Mesodermal cell (in vitro differentiated cells): ENCODE results near the gene CD22.
"Not testable (repeated sequence)": the region's sequence is repeated elsewhere in the genome, so short reads cannot be mapped to it uniquely, and the experiment has no call there.

Source experiments
- H3K27ac ChIP-seq: 2 replicates; pipeline ENCODE4 v1.7.0; 2013; ENCODE audit warnings: mild to moderate bottlenecking, low read depth, low read length, moderate library complexity; ENCODE audit not compliant: severe bottlenecking
- H3K36me3 ChIP-seq: 2 replicates; pipeline ENCODE4 v1.7.1; 2013; ENCODE audit warnings: mild to moderate bottlenecking, low read length, moderate library complexity; ENCODE audit not compliant: control insufficient read depth, insufficient read depth
- H3K4me1 ChIP-seq: one replicate; pipeline ENCODE4 v1.7.1; 2013; ENCODE audit warnings: mild to moderate bottlenecking, low read length; ENCODE audit not compliant: insufficient read depth, control insufficient read depth, poor library complexity, severe bottlenecking
- H3K4me3 ChIP-seq: 2 replicates; pipeline ENCODE4 v1.7.0; 2013; ENCODE audit warnings: low read length, control low read depth, mild to moderate bottlenecking; ENCODE audit not compliant: insufficient read depth, poor library complexity, severe bottlenecking; ENCODE audit errors: extremely low read depth
- H3K9me3 ChIP-seq: 2 replicates; pipeline ENCODE4 v1.7.1; 2013; ENCODE audit warnings: mild to moderate bottlenecking, low read length, moderate library complexity; ENCODE audit not compliant: control insufficient read depth
- WGBS, 2 experiments: methylation state at CpG; one replicate each; pipeline ENCODE4 v1.1.5; 2013; ENCODE audit warnings: missing lambda C conversion rate in 2 of 2; ENCODE audit not compliant: insufficient coverage in 2 of 2; 5-methylcytosine and 5-hydroxymethylcytosine counted together

The CD22 gene

DNA sequence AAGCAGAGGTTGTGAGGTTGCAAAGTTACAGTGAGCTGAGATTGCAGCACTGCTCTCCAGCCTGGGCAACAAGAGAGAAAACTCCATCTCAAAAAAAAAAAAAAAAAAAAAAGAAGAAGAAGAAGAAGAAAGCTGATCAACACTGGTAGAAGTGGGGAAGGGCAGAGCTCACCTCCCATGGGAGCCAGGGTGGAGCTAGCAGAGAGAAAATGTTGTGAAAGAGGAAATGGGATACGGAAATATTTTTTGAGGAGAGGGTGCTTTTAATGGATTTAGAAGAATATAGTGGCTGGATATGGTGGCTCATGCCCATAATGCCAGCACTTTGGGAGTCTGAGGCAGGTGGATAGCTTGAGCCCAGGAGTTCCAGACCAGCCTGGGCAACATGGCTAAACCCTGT lies 48.7 kb downstream of the CD22 start:
- no peaks in the 10 kb centered on the region for H3K9me3 ChIP-seq
- H3K4me3 ChIP-seq = no peak overlapping the region
- no peaks in the 10 kb centered on the region for H3K36me3 ChIP-seq
- no peaks in the 10 kb centered on the region for H3K4me1 ChIP-seq
- H3K27ac ChIP-seq = no peak overlapping the region
- 78 to 88% methylated on average over 1 of the region's 1 CpG for WGBS, 2 experiments

DNA sequence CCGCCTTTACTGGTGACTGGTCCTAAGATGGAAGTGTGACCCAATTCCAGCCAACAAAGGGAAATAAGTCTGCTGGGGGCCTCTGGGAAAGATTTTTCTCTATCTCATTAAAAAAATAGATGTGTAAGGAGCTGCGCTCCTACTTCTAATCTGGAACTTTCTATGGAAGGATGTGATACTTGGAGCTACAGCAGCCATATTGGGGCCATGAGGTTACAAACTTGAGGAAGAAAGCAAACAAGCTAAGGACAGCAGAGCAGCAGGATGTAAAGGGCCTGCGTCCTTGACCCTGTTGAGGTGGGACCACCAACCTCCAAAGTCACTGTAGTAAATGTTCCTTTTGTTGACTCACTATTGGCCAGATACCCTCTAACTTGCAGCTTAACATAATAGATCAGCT lies 49.4 kb downstream of the CD22 start:
- Histone ChIP-seq H3K27ac (no peak overlapping the region), H3K4me3 (no peak overlapping the region), H3K36me3 (no peaks in the 10 kb centered on the region), H3K9me3 (peaks cover 5% of the 10 kb centered on the region), H3K4me1 (no peaks in the 10 kb centered on the region)
- WGBS, 2 experiments = 93% methylated on average over 2 to 3 of the region's 3 CpGs

DNA sequence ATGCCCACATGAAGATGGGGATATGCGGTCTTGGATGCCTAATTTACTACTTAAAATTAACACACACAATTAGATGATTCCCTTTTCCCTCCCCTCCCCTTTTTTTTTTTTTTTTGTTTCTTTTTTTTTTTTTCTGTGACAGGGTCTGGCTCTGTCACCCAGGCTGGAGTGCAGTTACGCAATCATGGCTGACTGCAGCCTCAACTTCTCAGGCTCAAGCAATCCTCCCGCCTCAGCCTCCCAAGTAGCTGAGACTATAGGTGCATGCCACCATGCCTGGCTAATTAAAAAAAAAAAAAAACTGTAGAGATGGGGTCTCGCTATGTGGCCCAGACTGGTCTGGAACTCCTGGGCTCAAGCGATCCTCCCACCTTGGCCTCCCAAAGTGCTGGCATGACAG lies 50.6 kb downstream of the CD22 start:
- peaks cover 12% of the 10 kb centered on the region for H3K9me3 ChIP-seq
- not testable (repeated sequence) for H3K4me1 ChIP-seq, H3K36me3 ChIP-seq, H3K4me3 ChIP-seq, H3K27ac ChIP-seq
- 83 to 91% methylated on average over 3 to 4 of the region's 5 CpGs for WGBS, 2 experiments

DNA sequence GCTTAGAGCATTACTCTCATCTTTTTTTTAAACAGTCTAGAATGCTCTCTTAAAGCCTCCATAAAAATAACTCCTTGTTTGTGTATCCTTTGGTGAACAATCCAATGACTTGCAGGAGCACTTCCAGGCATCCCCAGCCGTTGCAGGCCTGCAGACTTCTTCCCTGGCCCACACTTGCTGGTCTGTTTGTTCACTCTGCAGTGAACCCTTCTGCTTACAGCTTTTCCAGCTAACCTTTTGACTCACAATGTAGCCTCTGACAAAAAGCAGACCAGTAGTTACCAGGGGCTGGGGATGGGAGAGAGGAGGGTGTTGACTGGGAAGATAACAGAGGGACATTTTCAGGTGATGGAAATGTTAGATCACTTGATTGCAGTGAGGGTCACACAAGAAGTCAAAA lies 51.0 kb downstream of the CD22 start:
- no peaks in the 10 kb centered on the region for H3K36me3 ChIP-seq
- peaks cover 16% of the 10 kb centered on the region for H3K9me3 ChIP-seq
- H3K4me3 ChIP-seq = no peak overlapping the region
- no peaks in the 10 kb centered on the region for H3K4me1 ChIP-seq
- H3K27ac ChIP-seq = no peak overlapping the region
- WGBS, 2 experiments = 55 to 78% methylated on average over 1 of the region's 1 CpG

GRCh38 chr19:35380450-35381124 lies 51.6 kb downstream of the CD22 start:
- H3K27ac ChIP-seq = no peak overlapping the region
- peaks cover 20% of the 10 kb centered on the region for H3K9me3 ChIP-seq
- 80 to 81% methylated on average over 7 to 9 of the region's 9 CpGs for WGBS, 2 experiments
- no peaks in the 10 kb centered on the region for H3K36me3 ChIP-seq
- H3K4me3 ChIP-seq = no peak overlapping the region
- H3K4me1 ChIP-seq = no peaks in the 10 kb centered on the region

- Histone ChIP-seq H3K4me1 (no peaks in the 10 kb centered on the region), H3K9me3 (peaks cover 23% of the 10 kb centered on the region), H3K36me3 (no peaks in the 10 kb centered on the region), H3K27ac (no peak overlapping the region), H3K4me3 (no peak overlapping the region)
- WGBS, 2 experiments = 56 to 68% methylated on average over 2 to 3 of the region's 3 CpGs
These were observed 52.3 kb downstream of the CD22 start for GRCh38 chr19:35381318-35381717.

DNA sequence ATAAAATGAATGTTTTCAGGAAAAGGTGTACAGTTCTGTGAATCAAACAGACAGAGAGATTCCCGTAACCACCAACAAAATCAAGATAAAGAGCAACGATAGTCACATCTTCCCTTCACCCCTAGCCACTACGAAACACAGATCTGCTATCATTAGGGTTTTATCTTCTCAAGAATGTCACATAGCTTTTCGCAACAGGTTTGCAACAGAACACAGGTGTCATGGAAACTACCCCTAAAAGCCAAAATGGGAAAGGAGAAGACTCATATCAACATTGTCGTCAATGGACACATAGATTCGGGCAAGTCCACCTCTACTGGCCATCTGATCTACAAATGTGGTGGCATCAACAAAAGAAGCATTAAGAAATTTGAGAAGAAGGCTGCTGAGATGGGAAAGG lies 52.9 kb downstream of the CD22 start:
- 92 to 100% methylated on average over 3 to 6 of the region's 6 CpGs for WGBS, 2 experiments
- Histone ChIP-seq H3K4me1 (no peaks in the 10 kb centered on the region), H3K9me3 (peaks cover 23% of the 10 kb centered on the region), H3K4me3 (no peak overlapping the region), H3K27ac (no peak overlapping the region), H3K36me3 (no peaks in the 10 kb centered on the region)

- Histone ChIP-seq H3K4me1 (no peaks in the 10 kb centered on the region), H3K36me3 (no peaks in the 10 kb centered on the region), H3K9me3 (peaks cover 35% of the 10 kb centered on the region), H3K4me3 (no peak overlapping the region), H3K27ac (no peak overlapping the region)
- WGBS, 2 experiments = 91% methylated on average over 2 of the region's 2 CpGs
These were observed 54.5 kb downstream of the CD22 start for GRCh38 chr19:35383536-35383935.

DNA sequence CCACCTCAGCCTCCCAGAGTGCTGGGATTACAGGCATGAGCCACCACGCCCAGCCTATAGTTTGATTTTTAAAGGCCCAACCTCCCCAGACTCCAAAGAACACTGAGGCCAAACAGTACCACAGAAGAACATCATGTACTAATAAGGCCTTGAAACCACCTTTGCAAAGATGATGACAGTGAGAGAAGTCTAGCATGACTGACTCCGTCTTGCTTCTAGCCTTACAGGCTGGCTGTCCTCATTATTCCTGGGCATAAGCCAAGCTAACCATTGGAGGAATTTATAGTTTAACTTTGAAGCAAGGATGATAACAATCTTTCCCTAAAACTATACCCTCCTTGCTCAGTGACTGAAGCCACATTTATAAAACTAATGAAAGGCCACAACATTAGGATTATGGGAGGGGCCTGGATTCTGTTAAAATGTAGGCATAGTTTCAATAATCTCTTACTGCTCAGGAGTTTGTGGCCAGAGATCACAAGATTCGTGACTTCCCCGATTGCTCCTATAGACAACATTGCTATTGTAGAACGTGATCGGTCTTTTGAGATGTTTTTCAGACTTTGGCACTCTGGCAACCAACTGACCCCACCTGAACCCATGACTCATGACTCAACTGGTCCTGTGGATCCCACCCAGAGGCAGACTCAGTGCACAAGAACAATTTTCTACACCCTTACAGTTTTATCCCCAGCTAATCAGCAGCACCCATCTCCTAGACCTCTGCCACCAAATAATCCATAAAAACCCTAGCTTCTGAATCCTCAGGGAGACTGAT lies 59.5 kb downstream of the CD22 start:
- Histone ChIP-seq H3K4me3 (no peak overlapping the region), H3K4me1 (no peaks in the 10 kb centered on the region), H3K27ac (no peak overlapping the region), H3K9me3 (peaks cover 39% of the 10 kb centered on the region), H3K36me3 (no peaks in the 10 kb centered on the region)
- WGBS, 2 experiments = 94 to 100% methylated on average over 4 to 5 of the region's 6 CpGs

GRCh38 chr19:35389192-35389861 lies 60.3 kb downstream of the CD22 start:
- H3K4me1 ChIP-seq = no peaks in the 10 kb centered on the region
- no peaks in the 10 kb centered on the region for H3K36me3 ChIP-seq
- H3K9me3 ChIP-seq = peaks cover 33% of the 10 kb centered on the region
- H3K27ac ChIP-seq = no peak overlapping the region
- 81 to 96% methylated on average over 4 to 5 of the region's 6 CpGs for WGBS, 2 experiments
- H3K4me3 ChIP-seq = no peak overlapping the region
